HG02852 (cell line): ENCODE data around the gene ITGB2.
"Not testable (repeated sequence)": the region's sequence is repeated elsewhere in the genome, so short reads cannot be mapped to it uniquely, and the experiment has no call there.

Experiments
- ATAC-seq: cut with Tn5 transposase; IDR thresholded peaks from one replicate; pipeline ENCODE4 v1.9.1; 2021; ENCODE audit warnings: mild to moderate bottlenecking, moderate library complexity; ENCODE audit not compliant: unreplicated experiment

Gene ITGB2

DNA sequence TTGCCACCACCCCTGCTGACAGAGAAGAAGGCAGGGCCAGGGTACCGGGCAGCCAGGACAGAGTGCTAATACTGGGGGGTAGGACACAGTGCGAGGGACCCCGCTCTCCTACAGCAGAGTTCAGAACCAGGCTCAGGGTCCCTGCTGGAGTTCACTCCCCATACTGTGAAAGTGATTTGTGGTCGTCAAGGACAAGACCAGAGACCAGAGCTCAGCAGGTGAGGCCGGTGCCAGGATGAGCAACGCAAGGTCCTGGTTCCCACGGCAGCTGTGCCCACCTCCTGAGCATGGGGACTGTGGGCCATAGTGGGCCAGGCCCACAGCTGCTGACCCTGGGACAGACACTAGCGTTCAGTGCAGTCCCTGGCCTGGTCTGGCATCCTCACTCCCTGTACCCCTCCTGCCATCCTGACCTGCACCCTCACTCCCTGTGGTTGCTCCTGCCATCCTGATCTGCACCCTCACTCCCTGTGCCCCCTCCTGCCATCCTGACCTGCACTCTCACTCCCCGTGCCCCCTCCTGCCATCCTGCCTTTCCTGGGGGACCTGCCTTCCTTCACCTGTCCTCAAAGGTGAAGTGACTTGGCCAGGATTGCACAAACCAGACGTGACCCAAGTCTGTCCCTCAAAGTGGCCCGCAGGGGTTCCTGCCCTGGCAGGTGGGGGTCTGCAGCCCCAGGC, 33.4 kb downstream of the ITGB2 start:
- ATAC-seq, result no peak

DNA sequence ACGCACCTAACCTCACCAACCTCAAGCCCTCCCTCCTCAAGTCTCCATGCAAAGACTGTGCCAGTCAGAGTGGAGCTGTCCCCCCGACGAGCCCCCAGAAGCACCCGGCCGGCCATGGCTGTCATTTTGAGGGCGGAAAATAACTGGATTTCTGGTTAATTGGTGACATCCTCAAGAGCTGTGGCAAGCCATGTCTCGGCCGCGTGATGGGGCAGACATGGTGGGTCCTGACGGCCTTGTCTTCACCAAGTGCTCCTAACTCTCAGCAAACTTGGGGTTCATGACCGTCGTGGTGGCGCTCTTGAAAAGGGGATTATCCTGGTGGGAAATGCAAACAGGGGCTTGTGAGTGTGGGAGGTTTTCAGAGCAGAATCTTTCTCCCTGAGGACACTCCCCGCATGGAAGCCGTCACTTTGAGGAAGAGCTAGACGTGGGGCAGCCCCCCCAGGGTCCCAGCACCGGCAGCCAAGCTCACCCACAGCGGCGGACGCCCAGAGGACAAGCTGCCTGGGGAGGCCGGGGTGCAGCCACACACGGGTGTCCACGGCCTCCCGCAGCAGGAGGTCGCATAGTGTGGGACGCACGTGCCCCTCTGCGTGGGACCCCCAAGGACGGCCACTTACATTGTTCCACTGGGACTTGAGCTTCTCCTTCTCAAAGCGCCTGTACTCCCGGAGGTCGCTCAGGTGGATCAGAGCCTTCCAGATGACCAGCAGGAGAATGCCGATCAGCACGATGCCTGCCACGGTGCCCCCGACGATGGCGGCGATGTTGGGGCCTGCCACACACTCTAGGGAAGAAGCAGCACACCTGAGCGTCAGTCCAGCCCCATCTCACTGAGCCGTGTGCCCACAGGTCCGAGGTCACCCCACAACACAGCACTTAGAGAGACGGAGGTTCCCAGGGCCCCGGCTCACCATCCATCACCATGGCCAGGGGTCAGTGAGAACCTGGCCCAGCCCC, 34.3 kb downstream of the ITGB2 start:
- no peak for ATAC-seq

DNA sequence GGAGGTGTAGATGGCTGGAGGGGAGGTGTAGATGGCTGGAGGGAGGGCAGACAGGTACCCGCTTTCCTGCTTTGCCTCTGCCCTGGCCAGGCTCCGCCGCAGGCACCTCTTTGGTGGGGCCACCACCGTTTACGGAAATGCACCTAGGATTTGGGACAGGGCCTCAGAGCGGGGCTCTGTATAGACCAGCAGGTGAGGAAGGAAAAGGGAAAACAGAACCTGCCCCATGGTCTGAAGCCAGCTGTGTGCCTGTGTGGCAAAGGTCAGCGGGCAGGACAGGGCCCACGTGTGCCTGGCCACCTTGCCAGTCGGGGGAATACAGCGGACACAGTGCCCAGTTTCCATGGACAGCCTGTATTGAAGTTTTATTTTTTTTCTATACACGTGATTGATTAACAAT, 35.1 kb downstream of the ITGB2 start:
- no peak for ATAC-seq

DNA sequence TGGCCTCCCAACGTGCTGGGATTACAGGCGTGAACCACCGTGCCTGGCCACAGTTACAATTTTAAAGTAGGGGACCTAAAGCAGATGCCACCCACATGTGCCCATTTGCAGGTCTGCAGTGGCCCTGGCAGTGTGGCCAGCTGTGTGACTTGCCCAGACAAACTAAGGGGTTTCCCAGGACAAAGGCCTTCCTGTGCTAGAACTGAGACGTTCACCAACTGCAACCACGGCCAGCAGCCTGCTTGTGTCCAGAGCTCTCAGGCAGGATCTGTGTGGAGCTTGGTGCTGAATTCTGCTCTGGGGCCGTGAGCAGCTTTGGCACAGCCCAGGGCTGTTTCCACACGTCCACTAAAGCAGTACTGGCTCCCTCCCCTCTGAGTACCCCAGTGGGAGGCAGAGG, 36.6 kb downstream of the ITGB2 start:
- no peak for ATAC-seq

DNA sequence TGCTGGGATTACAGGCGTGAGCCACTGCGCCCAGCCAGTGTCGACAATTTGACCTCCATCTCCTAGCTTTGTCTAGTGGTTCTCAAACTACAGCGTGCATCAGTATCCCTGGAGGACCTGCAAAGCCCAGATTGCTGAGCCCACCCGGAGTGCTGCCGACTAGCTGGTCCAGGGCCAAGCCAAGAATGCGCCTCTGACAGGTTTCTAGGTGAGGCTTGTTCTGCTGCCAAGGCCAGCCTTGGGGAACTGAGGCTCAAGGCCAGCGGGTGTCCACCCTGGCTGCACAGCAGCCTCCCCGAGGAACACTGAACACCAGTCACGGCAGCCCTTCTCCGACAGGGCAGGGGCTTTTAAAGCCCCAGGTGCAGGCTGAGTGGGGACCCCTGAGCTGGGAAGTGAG, 37.4 kb downstream of the ITGB2 start:
- no peak for ATAC-seq

DNA sequence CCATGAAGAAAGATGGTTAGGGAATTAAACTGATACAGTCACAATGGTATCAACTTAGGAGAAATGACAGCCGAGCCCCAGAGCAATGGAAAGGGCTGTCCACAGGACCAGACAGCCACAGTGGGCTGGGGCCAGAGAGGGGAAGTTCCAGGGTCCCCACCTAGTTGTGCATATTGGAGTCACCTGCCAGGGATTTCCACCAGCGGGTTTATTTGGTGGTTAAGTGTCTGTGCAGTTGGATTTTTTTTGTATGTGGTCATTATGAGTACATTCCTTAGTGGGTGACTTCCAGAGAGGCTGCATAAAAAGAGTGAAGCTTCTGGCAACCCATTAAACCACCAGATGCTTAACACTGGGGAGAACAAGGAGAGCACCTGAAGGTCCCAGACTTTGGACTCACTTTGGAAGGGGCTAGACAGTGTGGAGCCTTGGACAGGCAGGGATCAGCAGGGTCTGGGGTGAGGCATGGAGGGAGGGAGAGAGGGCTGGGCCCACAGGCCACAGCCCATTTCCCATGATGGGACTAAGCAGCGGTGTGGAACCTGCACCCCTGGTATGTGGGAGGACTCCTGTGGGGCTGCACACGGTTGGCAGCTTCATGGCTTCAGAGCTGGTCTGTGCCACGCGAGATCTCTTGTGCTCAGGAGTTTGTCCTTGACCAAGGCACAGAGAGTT, 39.4 kb downstream of the ITGB2 start:
- ATAC-seq, result no peak

DNA sequence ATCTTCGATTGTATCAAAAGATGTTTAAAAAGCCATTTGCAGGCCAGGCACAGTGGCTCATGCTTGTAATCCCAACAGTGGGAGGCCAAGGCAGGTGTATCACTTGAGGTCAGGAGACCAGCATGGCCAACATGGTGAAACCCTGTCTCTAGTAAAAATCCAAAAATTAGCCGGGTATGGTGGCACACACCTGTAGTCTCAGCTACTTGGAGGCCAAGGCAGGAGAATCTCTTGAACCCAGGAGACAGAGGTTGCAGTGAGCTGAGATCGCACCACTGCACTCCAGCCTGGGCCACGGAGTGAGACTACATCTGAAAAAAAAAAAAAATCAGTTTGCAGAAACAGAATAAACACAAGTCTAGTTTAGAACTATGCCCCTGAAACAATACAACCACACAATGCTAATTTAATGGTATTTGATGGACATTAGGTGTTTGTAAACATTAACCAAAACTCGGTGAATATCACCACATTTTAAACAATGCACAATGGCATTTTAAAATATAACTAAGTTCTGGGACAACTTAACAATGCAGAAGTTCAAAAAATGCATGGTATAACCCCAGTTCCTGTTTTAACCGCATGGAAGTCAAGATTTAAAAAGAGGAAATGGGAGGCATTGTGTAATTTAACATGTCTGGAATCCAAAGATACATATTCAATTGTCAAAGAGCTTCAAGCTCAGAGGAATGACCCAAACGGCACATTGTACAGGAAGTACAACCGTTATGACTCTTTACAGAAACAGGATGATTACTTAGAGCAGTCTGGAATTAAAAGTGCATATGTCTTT, 40.1 kb downstream of the ITGB2 start:
- no peak for ATAC-seq

DNA sequence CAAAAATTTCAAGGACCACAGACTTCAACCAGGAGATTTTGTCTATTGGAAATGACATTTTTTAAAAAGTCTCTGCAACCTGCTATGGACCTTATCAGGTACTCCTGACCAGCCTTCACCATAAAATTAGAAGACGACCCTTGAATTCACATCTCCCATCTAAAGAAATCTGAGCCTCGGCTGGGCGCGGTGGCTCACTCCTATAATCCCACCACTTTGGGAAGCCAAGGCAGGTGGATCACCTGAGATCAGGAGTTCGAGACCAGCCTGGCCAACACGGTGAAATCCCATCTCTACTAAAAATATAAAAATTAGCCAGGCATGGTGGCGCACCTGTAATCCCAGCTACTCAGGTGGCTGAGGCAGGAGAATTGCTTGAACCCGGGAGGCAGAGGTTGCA, 41.5 kb downstream of the ITGB2 start:
- not testable (repeated sequence) for ATAC-seq

DNA sequence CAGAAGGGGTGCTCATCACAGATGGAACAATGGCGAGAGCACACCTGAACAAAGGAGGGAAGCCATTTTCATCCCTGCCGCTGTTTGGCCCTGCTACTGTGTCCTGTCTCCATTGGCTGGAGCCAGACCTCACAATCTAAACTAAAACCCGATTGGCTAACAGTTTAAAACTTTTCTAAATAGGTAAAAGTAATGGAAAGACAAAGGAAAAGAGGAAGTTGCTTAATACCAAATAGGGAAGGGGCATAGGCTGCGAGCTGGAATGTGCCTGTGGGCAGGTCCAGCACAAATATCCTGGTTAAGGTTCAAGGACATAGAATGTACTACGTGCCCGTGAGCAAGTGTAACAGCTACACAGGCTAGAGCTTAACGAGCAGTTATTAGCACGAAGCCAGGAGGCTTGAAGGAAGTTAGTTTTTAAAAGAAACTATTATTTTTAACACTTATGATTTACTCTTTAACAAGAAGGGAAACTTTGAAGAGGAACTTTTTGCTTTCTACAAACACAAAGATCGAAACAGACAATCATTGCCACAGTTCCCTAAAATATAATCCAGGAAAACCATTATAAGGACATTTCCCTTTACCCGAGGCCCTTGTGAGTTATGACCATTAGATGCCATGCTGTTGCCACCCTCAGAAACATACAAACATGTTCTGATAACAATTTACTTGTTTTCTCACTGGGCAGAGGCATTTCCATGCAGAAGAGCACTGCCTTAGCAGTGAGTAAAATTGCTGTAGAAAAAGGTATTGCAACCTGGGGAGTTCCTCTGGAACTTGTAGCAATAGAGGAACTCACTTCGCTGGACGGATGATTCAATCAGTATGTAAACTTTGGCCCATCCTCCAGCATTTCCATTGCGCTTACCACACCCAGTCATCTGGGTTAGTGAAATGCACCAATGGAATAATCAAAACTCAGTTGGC, 42.4 kb downstream of the ITGB2 start:
- no peak for ATAC-seq

DNA sequence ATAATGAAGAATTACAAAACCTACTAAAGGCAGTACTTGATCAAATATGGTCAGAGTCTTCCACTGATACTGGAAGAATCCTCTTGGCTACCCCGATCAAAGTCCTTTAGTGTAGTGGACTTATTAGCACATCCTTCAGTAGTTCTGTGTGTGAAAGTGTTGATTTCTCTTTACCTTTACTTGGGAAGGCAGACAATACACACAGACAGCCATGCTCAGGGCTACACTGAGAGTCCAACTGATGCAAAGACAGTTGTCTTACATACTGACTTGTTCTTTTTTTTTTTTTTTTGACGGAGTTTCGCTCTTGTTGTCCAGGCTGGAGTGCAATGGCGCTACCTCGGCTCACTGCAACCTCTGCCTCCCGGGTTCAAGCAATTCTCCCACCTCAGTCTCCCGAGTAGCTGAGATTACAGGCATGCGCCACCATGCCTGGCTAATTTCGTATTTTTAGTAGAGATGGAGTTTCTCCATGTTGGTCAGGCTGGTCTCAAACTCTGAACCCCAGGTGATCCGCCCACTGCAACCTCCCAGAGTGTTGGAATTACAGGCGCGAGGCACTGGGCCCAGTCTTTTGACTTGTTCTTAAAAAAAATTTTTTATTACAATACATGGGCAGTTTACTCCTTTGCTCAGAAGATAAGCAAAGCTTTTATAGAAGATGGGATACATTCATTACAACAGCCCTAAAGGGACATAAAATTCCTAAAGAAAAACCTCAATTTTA, 43.7 kb downstream of the ITGB2 start:
- no peak for ATAC-seq

DNA sequence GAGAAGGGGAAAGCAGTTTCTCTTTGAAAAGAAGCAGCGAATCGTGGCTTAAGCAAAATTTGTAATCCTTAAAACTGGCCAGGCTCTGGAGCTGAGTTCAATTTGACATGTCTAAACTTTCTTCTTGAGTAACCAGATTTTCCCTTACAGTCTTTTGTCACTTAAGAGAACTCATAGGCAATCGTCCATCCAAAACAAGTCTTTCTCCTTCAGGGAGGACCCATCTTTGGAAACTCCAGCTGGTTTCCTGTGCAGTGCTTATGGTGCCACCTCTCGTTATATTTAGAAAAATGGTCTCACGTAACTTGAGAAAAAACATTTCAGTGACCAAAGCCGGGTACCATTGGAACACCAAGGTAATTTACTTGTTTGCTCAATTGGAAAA, 45.4 kb downstream of the ITGB2 start:
- ATAC-seq, result no peak

DNA sequence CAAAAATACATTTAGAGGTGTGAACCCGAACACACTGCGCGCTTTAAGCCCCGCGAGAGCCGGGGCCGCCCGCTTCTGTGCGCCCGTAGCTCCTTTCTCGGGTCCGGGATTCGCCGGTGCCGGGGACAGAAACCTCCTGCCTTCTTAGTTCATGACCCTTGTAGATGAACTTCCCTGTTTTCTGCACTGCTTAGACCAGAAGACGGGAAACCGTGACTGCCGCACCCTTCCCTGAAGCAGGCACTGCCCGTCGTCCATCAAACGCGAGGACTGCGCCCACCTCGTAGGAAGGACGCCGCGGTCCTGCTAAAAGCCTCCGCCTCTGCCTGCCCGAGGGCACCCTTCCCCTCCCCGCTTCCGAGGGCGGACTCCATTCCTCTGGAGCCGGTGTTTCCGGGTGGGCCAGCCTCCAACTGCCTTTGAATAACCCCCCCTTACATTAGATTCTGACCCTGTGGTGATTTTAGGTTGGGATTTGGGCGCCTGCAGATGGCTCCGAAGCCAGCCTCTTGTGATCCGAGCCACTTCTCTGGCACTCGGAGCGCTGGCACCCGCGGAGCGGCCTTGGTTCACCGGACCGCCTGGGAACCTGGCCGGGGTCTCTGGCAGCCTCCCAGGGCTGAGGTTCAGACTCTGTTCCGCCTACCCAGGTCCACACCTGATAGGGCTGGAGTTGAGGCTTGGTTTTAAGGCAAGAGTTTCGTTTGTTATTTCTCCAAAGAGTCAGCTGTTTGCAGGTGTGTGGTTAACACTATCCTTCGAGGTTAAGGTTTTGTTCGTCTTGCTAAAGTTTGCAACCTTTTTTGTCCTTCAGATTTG, 46.0 kb downstream of the ITGB2 start:
- no peak for ATAC-seq

DNA sequence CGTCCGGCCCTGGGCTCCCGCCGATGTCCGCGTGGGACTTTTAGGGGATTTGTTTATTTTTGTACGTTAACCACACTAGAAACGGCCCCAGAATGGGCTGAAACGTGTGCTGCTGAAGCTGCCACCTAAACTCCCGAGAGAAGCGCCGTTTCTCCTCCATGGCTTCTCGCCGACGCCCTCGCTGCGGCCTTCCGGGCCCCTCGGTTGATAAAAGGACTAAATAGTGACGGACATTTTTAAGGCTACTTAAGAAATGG, 46.5 kb downstream of the ITGB2 start:
- no peak for ATAC-seq

DNA sequence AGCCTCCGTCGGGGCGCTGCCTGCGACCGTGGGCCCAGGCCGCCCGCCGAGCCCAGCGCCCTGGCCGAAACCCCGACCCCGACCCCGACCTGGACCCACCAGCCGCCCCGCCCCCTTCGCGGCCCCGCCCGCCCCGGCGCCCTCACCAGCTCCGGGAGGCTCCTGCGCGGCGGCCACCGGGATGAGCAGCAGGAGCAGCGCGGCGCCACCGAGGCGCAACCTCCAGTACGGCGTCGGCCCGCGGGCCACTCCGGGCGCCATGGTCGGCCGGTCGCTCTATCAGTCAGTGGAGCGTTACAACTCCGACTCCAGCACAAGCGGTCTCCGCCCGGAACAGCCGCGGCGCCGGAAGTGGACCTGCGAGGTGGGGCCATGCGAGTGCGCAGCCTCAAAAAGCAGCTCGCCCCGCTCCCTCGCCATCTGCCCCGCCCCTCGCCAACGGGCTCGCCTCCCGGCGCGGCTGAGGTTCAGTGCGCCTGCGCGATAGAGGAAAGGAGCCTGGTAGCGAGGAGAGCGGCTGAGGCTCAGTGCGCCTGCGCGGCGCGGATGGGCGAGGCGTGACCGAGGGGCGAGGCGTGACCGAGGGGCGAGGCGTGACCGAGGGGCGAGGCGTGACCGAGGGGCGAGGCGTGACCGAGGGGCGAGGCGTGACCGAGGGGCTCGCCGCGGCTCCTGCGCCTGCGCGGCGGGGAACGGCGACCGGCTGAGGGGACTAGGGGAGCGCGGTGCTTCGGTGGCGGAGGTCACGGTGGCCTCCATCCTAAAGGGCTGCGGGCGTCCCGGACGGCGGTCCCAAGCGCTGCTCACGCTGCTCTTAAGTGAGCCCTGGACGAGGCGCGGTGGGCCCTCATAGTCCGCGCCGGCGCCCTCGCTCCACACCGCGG, 47.1 kb downstream of the ITGB2 start, which contains the start of gene PTTG1IP:
PTTG1IP (minus strand) TSS at position 335 of the 884 bp plus-strand sequence; CDS start at position 261, 74 bp downstream.
- peak; percentile 60 for ATAC-seq

DNA sequence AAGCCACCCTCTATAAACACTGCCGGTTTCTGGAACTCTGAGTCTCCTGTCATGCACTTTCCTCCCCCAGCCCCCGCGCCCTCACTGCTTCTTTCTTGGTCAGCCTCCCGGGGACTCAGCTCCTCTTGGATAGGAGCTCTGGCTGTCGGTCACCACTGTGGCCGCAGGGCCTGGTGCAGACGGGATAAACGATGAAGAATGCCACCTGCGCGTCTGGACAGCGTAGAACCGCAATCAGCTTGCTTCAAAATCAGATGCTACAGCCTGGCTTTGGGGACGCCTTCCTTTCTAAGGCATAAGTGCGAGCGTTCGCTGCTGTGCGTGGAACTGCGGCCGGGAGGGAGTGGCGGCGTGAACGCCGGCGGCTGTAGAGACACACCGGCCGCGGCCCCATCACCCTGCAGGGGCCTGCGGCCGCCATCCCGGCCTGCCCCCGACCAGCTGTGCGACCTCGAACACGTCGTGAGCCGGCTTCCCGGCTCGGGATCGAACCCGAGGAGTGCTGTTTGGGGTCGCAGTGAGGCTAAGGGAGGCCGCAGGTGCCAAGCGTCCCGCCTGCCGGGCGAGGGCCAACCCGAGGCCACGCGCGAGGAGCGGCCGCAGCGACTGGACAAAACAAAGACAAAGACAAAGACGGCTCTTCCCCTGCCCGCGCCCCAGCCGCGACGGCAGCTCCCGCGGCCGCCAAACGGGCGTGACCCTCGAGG, 47.9 kb downstream of the ITGB2 start:
- no peak for ATAC-seq

DNA sequence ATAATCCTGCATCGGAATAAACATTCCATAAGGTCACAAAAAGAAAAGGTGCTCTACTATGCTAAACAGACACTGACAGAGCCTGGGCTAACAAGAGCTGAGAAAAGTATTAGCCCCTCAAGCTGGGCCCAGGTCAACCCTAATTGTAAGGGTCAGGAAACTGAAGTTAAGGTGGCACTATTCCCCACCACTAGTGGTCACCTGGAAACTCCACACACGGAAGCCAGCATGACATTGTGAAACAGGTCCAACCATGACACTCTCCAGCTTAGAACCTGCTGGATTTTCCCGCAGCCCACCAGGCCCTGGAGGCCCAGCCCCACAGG, 48.4 kb downstream of the ITGB2 start:
- no peak for ATAC-seq
